Neutrophil (primary cell): ENCODE results near the gene FGGY.

Experiments used
- H3K27ac ChIP-seq: fragments of 200-600 bp; sonication (generic); 2 replicates; pipeline ENCODE4 v1.5.1; 2016; ENCODE audit warnings: mild to moderate bottlenecking, moderate library complexity
- H3K27me3 ChIP-seq: fragments of 200-600 bp; sonication (generic); 2 replicates; pipeline ENCODE4 v1.6.0; 2016; ENCODE audit warnings: mild to moderate bottlenecking
- H3K36me3 ChIP-seq: fragments of 200-600 bp; sonication (generic); 2 replicates; pipeline ENCODE4 v1.5.1; 2017
- H3K4me1 ChIP-seq, 2 experiments: fragments of 200-600 bp in 1 of 2; sonication (generic) in 1 of 2; 1 replicate in 1 of 2; 2 replicates in 1 of 2; pipeline versions ENCODE4 v1.5.1 to v1.6.1; 2013 to 2016; ENCODE audit warnings: low read depth in 1 of 2, low read length in 1 of 2, mild to moderate bottlenecking in 1 of 2, moderate library complexity in 1 of 2; ENCODE audit not compliant: control insufficient read depth in 1 of 2, insufficient read depth in 1 of 2
- H3K4me3 ChIP-seq, 2 experiments: fragments of 200-600 bp in 1 of 2; sonication (generic) in 1 of 2; 1 replicate in 1 of 2; 2 replicates in 1 of 2; pipeline ENCODE4 v1.5.1; 2013 to 2016; ENCODE audit warnings: low read depth in 1 of 2, low read length in 1 of 2, mild to moderate bottlenecking in 1 of 2, moderate library complexity in 1 of 2
- H3K9me3 ChIP-seq: fragments of 200-600 bp; sonication (generic); 2 replicates; pipeline ENCODE4 v1.5.1; 2016
- CTCF ChIP-seq: fragments of 200-600 bp; sonication (generic); IDR thresholded peaks from 2 replicates; pipeline ENCODE4 v1.5.1; 2016; ENCODE audit warnings: antibody characterized with exemption

Gene FGGY

GRCh38 chr1:59332983-59333382 is 36.1 kb downstream of the FGGY start:
- Histone ChIP-seq H3K4me1 (peaks cover 17 to 19% of the 10 kb centered on the region in 2 experiments), H3K27me3 (no peaks in the 10 kb centered on the region), H3K27ac (peak overlapping the region; percentile 67), H3K4me3 (no peak overlapping the region), H3K9me3 (no peaks in the 10 kb centered on the region), H3K36me3 (no peaks in the 10 kb centered on the region)
- TF ChIP-seq CTCF = no peak

- TF ChIP-seq CTCF = no peak
- Histone ChIP-seq H3K4me1 (peaks cover 17 to 19% of the 10 kb centered on the region in 2 experiments), H3K27me3 (no peaks in the 10 kb centered on the region), H3K4me3 (no peak overlapping the region), H3K36me3 (no peaks in the 10 kb centered on the region), H3K9me3 (no peaks in the 10 kb centered on the region), H3K27ac (peak overlapping the region; percentile 67)
Measured at GRCh38 chr1:59333626-59334277, 36.9 kb downstream of the FGGY start.

GRCh38 chr1:59340411-59341307 is 43.8 kb downstream of the FGGY start:
- Histone ChIP-seq H3K4me1 (no peaks in the 10 kb centered on the region), H3K9me3 (no peaks in the 10 kb centered on the region), H3K27me3 (no peaks in the 10 kb centered on the region), H3K4me3 (no peak overlapping the region), H3K27ac (no peak overlapping the region), H3K36me3 (no peaks in the 10 kb centered on the region)
- no peak for TF ChIP-seq CTCF

- Histone ChIP-seq H3K4me1 (no peaks in the 10 kb centered on the region), H3K9me3 (no peaks in the 10 kb centered on the region), H3K36me3 (no peaks in the 10 kb centered on the region), H3K4me3 (no peak overlapping the region), H3K27ac (no peak overlapping the region), H3K27me3 (no peaks in the 10 kb centered on the region)
- TF ChIP-seq CTCF = no peak
Measured at GRCh38 chr1:59342801-59343575, 46.1 kb downstream of the FGGY start.

- no peaks in the 10 kb centered on the region for H3K4me1 ChIP-seq
Measured at GRCh38 chr1:59343576-59343840, 46.6 kb downstream of the FGGY start.

More at GRCh38 chr1:59343576-59343840, 46.6 kb downstream of the FGGY start:
- Histone ChIP-seq H3K4me3 (no peak overlapping the region), H3K9me3 (no peaks in the 10 kb centered on the region), H3K36me3 (no peaks in the 10 kb centered on the region), H3K27ac (no peak overlapping the region), H3K27me3 (no peaks in the 10 kb centered on the region)
- no peak for TF ChIP-seq CTCF
